AG09319 (cell line): ENCODE data around the gene COL23A1.

Source experiments
- DNase-seq: peaks from one replicate; pipeline ENCODE4 v3.0.0-alpha.2; 2010; ENCODE audit warnings: low read depth; ENCODE audit errors: extremely low read depth
- TF ChIP-seq, protein P1 (sequence below): IDR thresholded peaks from 2 replicates; pipeline ENCODE4 v1.5.1; 2011; ENCODE audit warnings: low read depth, mild to moderate bottlenecking, inconsistent platforms, low read length, moderate library complexity

COL23A1 gene

DNA sequence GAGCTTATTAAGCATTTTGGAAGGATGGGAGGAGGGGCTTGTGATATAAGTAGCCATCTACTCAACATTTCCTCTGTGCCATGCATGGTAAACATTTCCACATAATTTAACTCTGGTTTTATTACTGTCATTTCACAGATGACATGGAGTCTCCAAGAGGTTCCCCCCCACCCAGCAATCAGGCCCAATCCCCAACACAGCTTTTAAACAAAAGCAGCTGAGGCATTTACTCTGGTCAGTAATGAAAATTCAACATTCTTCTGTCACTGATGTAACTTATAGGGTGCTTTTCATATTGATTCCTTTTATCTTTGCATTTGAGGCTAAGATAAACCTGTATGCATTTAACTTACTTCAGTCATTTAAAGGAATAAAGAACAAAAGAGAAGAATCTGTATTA is 128.1 kb downstream of the COL23A1 start:
- TF ChIP-seq, protein P1, sequence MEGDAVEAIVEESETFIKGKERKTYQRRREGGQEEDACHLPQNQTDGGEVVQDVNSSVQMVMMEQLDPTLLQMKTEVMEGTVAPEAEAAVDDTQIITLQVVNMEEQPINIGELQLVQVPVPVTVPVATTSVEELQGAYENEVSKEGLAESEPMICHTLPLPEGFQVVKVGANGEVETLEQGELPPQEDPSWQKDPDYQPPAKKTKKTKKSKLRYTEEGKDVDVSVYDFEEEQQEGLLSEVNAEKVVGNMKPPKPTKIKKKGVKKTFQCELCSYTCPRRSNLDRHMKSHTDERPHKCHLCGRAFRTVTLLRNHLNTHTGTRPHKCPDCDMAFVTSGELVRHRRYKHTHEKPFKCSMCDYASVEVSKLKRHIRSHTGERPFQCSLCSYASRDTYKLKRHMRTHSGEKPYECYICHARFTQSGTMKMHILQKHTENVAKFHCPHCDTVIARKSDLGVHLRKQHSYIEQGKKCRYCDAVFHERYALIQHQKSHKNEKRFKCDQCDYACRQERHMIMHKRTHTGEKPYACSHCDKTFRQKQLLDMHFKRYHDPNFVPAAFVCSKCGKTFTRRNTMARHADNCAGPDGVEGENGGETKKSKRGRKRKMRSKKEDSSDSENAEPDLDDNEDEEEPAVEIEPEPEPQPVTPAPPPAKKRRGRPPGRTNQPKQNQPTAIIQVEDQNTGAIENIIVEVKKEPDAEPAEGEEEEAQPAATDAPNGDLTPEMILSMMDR = no peak

DNA sequence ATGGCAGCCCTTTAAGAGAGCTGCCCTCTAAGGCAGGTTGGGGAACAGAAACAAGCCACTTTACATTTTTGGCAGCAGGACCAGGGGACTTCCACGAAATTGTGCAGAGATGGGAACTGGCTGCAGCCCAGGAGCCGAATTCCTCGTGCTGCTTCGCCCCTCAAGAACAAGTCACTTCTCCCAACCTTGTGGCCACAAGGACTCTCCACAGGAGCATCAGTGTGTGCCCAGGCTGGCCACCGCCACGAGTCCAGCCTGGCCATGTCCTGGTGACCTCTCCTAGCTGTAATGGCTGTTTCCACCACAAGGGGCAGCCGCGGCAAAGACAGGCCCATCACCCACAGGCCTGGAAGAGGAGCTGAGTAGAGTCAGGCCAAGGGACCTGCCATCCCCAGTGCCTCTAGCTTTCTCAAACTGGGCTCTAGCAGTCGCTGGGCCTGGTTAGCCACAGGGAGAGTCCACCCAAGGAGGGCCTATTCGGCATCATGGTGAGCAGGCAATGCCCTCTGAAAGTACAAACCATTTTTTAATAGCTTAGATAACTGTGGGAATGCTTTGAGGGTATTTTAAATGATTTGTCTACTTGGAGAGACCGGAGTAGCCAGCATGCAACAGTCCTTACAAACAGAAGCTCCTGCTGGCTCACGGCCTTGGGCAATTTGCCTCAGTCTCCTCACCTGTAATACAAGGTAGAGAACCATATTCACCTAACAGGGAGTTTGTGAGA is 129.0 kb downstream of the COL23A1 start:
- TF ChIP-seq, protein P1 = peak; percentile 53
- DNase-seq = no peak

More for the DNA sequence above, 128.1 kb downstream of the COL23A1 start:
- no peak for DNase-seq

GRCh38 chr5:178460598-178460997 is 129.6 kb downstream of the COL23A1 start:
- TF ChIP-seq, protein P1 = no peak
- no peak for DNase-seq

GRCh38 chr5:178460174-178460573 is 130.0 kb downstream of the COL23A1 start:
- TF ChIP-seq, protein P1 = no peak
- no peak for DNase-seq

DNA sequence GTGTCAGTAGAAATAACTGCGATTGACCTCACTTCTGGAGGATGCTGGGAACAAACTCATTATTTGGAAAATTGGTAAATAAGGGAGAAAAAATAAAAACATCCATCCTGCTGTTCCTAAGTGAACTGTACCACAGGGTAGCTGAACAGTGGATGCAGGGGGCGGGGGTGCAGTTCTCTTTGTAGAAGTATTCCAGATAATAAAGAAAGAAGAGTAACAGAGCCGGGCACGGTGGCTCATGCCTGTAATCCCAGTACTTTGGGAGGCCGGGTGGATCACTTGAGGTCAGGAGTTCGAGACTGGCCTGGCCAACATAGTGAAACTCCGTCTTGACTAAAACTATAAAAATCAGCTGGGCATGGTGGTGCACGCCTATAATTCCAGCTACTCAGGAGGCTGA is 132.1 kb downstream of the COL23A1 start:
- no peak for DNase-seq
- TF ChIP-seq, protein P1 = no peak

- TF ChIP-seq, protein P1 = no peak
Observed at GRCh38 chr5:178457471-178457870, 132.7 kb downstream of the COL23A1 start.

GRCh38 chr5:178455480-178455835 is 134.7 kb downstream of the COL23A1 start:
- no peak for DNase-seq
- TF ChIP-seq, protein P1 = no peak

More at GRCh38 chr5:178457471-178457870, 132.7 kb downstream of the COL23A1 start:
- DNase-seq = no peak
